ENCODE data around the gene TRPM3.

Gene TRPM3

DNA sequence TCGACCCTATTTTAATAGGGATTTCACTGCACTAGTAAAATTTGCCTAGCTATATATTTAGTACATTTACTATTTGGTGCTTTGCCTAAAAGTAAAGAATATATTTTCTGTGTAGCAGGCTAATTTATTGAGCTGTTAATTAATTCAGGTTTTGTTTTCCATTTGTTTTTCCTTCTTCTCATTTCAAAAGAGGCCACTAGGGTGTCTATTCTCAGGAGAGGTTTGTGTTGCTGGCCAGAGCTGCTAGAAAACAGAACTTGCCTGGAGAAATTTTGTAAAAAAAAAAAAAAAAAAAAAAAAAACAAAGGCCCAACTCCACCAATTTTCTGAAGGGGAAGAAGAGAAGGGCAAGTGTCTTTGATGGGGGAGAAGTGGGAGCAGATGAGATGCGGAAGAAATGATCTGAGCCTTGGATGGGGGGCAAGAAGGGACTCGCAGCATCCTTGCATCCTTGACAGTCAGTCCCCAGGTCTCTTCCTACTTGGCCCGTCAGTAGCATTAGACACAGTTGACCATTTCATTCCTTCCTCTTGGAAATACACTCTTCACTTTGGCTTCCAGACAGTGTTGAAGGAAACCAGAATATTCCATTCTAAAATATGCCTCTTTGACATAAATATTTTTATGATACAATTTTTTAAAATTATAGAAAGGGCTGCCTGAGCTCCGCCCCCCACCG lies 318.5 kb downstream of the TRPM3 start:
- TF ChIP-seq, protein P1, sequence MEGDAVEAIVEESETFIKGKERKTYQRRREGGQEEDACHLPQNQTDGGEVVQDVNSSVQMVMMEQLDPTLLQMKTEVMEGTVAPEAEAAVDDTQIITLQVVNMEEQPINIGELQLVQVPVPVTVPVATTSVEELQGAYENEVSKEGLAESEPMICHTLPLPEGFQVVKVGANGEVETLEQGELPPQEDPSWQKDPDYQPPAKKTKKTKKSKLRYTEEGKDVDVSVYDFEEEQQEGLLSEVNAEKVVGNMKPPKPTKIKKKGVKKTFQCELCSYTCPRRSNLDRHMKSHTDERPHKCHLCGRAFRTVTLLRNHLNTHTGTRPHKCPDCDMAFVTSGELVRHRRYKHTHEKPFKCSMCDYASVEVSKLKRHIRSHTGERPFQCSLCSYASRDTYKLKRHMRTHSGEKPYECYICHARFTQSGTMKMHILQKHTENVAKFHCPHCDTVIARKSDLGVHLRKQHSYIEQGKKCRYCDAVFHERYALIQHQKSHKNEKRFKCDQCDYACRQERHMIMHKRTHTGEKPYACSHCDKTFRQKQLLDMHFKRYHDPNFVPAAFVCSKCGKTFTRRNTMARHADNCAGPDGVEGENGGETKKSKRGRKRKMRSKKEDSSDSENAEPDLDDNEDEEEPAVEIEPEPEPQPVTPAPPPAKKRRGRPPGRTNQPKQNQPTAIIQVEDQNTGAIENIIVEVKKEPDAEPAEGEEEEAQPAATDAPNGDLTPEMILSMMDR (IDR thresholded peaks at IDR 0.05), result no peak
- no peak overlapping the region for H3K4me3 ChIP-seq
- DNase-seq (ENCODE audit: low spot score), result no peak
- H3K27ac ChIP-seq, result no peak overlapping the region

GRCh38 chr9:70802206-70802605 lies 319.2 kb downstream of the TRPM3 start:
- DNase-seq (ENCODE audit: low spot score), result no peak
- Histone ChIP-seq H3K4me3 (no peak overlapping the region), H3K27ac (no peak overlapping the region)
- TF ChIP-seq, protein P1 (IDR thresholded peaks at IDR 0.05), result no peak

DNA sequence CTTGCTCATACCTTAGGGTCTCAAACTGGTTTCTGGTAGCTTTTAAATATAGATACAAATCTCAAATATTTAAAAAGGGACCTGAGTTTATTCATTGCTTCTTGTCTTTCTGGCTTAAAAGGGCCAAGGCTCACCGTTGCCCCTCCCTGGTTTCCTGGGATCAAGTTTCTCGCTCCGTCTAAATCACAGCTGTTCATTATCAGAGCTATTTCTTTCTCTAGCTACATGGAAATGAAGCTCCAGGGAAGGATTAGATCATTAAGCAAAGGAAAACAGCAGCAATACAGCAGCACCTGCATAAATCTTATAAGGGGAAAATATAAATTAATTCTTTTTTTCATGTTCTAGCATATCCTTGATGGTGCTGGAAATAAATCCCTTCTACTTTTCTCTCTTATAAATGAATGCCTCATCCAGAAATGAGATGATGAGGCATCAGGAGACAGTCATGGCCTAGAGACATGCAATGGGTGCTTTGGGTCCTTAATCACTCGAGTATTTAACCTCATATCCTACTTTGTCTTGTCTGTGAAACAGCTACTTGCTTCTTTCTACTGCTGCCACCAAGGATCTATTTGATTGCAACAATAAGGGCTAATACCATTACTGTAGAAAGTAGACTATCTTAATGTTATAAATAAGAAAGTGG lies 320.1 kb downstream of the TRPM3 start:
- Histone ChIP-seq H3K27ac (no peak overlapping the region), H3K4me3 (no peak overlapping the region)
- TF ChIP-seq, protein P1 (IDR thresholded peaks at IDR 0.05), result no peak
- DNase-seq (ENCODE audit: low spot score), result no peak

- Histone ChIP-seq H3K27ac (no peak overlapping the region), H3K4me3 (no peak overlapping the region)
- DNase-seq (ENCODE audit: low spot score), result no peak
- TF ChIP-seq, protein P1 (IDR thresholded peaks at IDR 0.05), result no peak
Observed at GRCh38 chr9:70798018-70798417, 323.4 kb downstream of the TRPM3 start.

- DNase-seq (ENCODE audit: low spot score), result no peak
- TF ChIP-seq, protein P1 (IDR thresholded peaks at IDR 0.05), result no peak
- Histone ChIP-seq H3K27ac (no peak overlapping the region), H3K4me3 (no peak overlapping the region)
Observed at GRCh38 chr9:70795841-70796240, 325.6 kb downstream of the TRPM3 start.

DNA sequence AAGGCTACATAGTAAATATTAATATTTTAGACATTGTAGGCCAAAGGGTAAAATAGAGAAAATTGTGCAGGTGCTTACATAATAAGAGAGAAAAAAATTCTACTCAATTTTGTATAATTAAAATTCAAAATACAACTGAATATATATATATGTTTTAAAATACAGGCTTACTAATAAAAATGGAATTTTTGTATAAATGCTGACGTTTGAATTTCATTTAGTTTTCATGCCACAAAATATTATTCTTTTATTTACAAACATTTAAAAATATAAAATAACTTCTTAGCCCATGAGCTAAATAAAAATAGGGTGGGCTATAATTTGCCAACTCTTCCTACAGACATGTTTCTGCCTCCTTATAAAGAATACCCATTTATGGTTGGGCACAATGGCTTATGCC lies 328.6 kb downstream of the TRPM3 start:
- no peak overlapping the region for H3K4me3 ChIP-seq
- no peak for DNase-seq (ENCODE audit: low spot score)
- TF ChIP-seq, protein P1 (IDR thresholded peaks at IDR 0.05), result no peak
- H3K27ac ChIP-seq, result no peak overlapping the region

DNA sequence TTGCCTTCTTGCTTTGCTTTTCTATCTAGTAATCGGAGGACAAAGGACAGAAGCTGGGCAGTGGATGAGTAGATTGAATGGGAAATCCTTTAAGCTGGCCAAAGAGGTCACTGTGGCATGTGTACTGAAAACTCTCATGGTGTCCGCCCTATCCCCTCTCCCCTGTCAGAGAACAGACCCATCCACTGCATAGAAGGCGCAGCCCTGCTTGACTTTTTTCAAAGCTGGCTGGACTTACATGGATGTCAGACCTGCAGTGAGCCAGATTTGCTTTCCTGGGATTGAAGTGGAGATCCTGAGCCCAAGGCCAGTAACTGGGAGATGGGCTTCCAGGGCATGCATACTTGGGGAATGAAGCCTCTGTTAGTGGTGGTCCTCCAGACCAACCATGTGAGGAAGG lies 329.5 kb downstream of the TRPM3 start:
- TF ChIP-seq, protein P1 (IDR thresholded peaks at IDR 0.05), result no peak
- H3K27ac ChIP-seq, result no peak overlapping the region
- no peak for DNase-seq (ENCODE audit: low spot score)
- no peak overlapping the region for H3K4me3 ChIP-seq

Data from coronary artery (tissue), 2 donors.